22Rv1 (cell line): ENCODE results near the gene AUTS2.

Experiments
- CTCF ChIP-seq: fragments of 450-650 bp; IDR thresholded peaks from 2 replicates; pipeline ENCODE4 v1.5.1; 2017; ENCODE audit warnings: mild to moderate bottlenecking
- ZFX ChIP-seq: fragments of 450-650 bp; IDR thresholded peaks from 2 replicates; pipeline ENCODE4 v1.6.1; 2017; ENCODE audit warnings: antibody characterized with exemption, borderline replicate concordance

- TF ChIP-seq CTCF (no peak), ZFX (no peak)
These were observed 953.9 kb downstream of the AUTS2 start for GRCh38 chr7:70552141-70552540.
